HepG2 (cell line): ENCODE data around the gene CPN1. TPM values are rescaled to one million over a fixed set of nuclear protein-coding genes. Genes with fewer than 3 reads are reported as not detected.
A peak's percentile ranks its signal among the peaks of the same experiment; 100 is the strongest.

Experiments used
- ARNT ChIP-seq: fragments of 450-650 bp; IDR thresholded peaks from 2 replicates; pipeline ENCODE4 v1.6.1; 2017
- ARNTL ChIP-seq: sonication (generic); formaldehyde crosslinking; IDR thresholded peaks from 2 replicates; pipeline ENCODE4 v1.4.0; 2020; ENCODE audit warnings: mild to moderate bottlenecking, missing genetic modification reagents
- ATF7 ChIP-seq, 2 experiments: fragments of 450-650 bp in 1 of 2; sonication (generic) in 1 of 2; formaldehyde crosslinking in 1 of 2; IDR thresholded peaks; 2 replicates each; pipeline versions ENCODE4 v1.4.0 to v1.6.1; 2016 to 2020; ENCODE audit warnings: antibody characterized with exemption in 1 of 2, mild to moderate bottlenecking in 1 of 2, missing genetic modification reagents in 1 of 2
- BCLAF1 ChIP-seq: fragments of 450-650 bp; IDR thresholded peaks from 2 replicates; pipeline ENCODE4 v1.6.1; 2017; ENCODE audit warnings: mild to moderate bottlenecking
- BRF2 ChIP-seq: sonication (generic); formaldehyde crosslinking; IDR thresholded peaks from 2 replicates; pipeline ENCODE4 v1.8.1; 2022; ENCODE audit warnings: mild to moderate bottlenecking, missing genetic modification reagents
- ELF3 ChIP-seq: IDR thresholded peaks from 2 replicates; pipeline ENCODE4 v1.6.1; 2016; ENCODE audit warnings: missing genetic modification reagents, missing compliant biosample characterization
- EP300 ChIP-seq, 3 experiments: sonication (generic) in 1 of 3; formaldehyde crosslinking in 1 of 3; IDR thresholded peaks; 2 replicates each; pipeline versions ENCODE4 v1.5.1 to v1.6.1; 2011 to 2020; ENCODE audit warnings: low read depth in 2 of 3, low read length in 2 of 3, borderline replicate concordance in 1 of 3, improper control_type of control experiment in 1 of 3, mild to moderate bottlenecking in 1 of 3, missing genetic modification reagents in 1 of 3, moderate library complexity in 1 of 3
- ESRRA ChIP-seq: sonication (generic); formaldehyde crosslinking; IDR thresholded peaks from 2 replicates; pipeline ENCODE4 v1.5.1; 2020; ENCODE audit warnings: mild to moderate bottlenecking, low read depth, missing genetic modification reagents
- GTF2F1 ChIP-seq: fragments of 150-350 bp; IDR thresholded peaks from 2 replicates; pipeline ENCODE4 v1.6.1; 2014; ENCODE audit warnings: low read length
- HDAC1 ChIP-seq: sonication (generic); formaldehyde crosslinking; IDR thresholded peaks from 2 replicates; pipeline ENCODE4 v1.5.1; 2020; ENCODE audit warnings: mild to moderate bottlenecking, missing genetic modification reagents
- HNF4G ChIP-seq, 2 experiments: sonication (generic) in 1 of 2; formaldehyde crosslinking in 1 of 2; IDR thresholded peaks; 2 replicates each; pipeline versions ENCODE4 v1.4.0 to v1.6.1; 2011 to 2020; ENCODE audit warnings: borderline replicate concordance in 2 of 2, low read depth in 2 of 2, mild to moderate bottlenecking in 2 of 2, low read length in 1 of 2, missing genetic modification reagents in 1 of 2, moderate library complexity in 1 of 2
- LCORL ChIP-seq, 2 experiments: fragments of 450-650 bp in 1 of 2; sonication (generic) in 1 of 2; formaldehyde crosslinking in 1 of 2; IDR thresholded peaks; 2 replicates each; pipeline versions ENCODE4 v1.5.0 to v1.6.1; 2017 to 2020; ENCODE audit warnings: antibody characterized with exemption in 1 of 2, missing genetic modification reagents in 1 of 2
- MXD4 ChIP-seq: IDR thresholded peaks from 2 replicates; pipeline ENCODE4 v1.6.1; 2016; ENCODE audit warnings: mild to moderate bottlenecking, missing biosample characterization, missing genetic modification reagents
- MZF1 ChIP-seq: sonication (generic); formaldehyde crosslinking; IDR thresholded peaks from 2 replicates; pipeline ENCODE4 v1.8.1; 2023; ENCODE audit warnings: mild to moderate bottlenecking, missing genetic modification reagents, borderline replicate concordance
- RORA ChIP-seq: sonication (generic); formaldehyde crosslinking; IDR thresholded peaks from 2 replicates; pipeline ENCODE4 v1.5.0; 2020; ENCODE audit warnings: mild to moderate bottlenecking, missing genetic modification reagents, moderate library complexity
- SIN3B ChIP-seq: fragments of 150-350 bp; IDR thresholded peaks from 2 replicates; pipeline ENCODE4 v1.6.1; 2014; ENCODE audit warnings: low read length
- TRIM24 ChIP-seq: sonication (generic); formaldehyde crosslinking; IDR thresholded peaks from 2 replicates; pipeline ENCODE4 v1.8.0; 2022; ENCODE audit warnings: mild to moderate bottlenecking, missing genetic modification reagents
- ZBTB21 ChIP-seq: sonication (generic); formaldehyde crosslinking; IDR thresholded peaks from 2 replicates; pipeline ENCODE4 v1.4.0; 2020; ENCODE audit warnings: missing genetic modification reagents
- ZFP36L2 ChIP-seq: sonication (generic); formaldehyde crosslinking; IDR thresholded peaks from 2 replicates; pipeline ENCODE4 v1.4.0; 2020; ENCODE audit warnings: missing genetic modification reagents
- ZNF816 ChIP-seq: sonication (generic); formaldehyde crosslinking; IDR thresholded peaks from 2 replicates; pipeline ENCODE4 v1.8.0; 2022; ENCODE audit warnings: missing genetic modification reagents, mild to moderate bottlenecking, borderline replicate concordance
- ZSCAN30 ChIP-seq: sonication (generic); formaldehyde crosslinking; IDR thresholded peaks from 2 replicates; pipeline ENCODE4 v1.5.0; 2020; ENCODE audit warnings: mild to moderate bottlenecking, missing genetic modification reagents
- polyA plus RNA-seq, 8 experiments: library from polyadenylated mRNA; depleted of rRNA in 3 of 8; stranded (reverse) in 7 of 8; unstranded in 1 of 8; fragments of >200 nt; fragmentation: Illumina TruSeq in 4 of 8; extraction: Trizol in 4 of 8; gene quantifications; 2 replicates each; pipeline versions ENCODE4 v1.2.1 to v1.2.3, GENCODE V29; 2011 to 2016; ENCODE audit warnings: low read depth in 4 of 8, missing spikeins in 1 of 8, mixed read lengths in 1 of 8; ENCODE audit not compliant: insufficient read depth in 1 of 8
- total RNA-seq, 5 experiments: library from RNA; depleted of rRNA; stranded (reverse); fragments of >200 nt; fragmentation: Illumina TruSeq; extraction: Trizol; gene quantifications; 2 replicates each; pipeline ENCODE4 v1.2.3, GENCODE V29; 2016; ENCODE audit warnings: low read depth in 1 of 5
- TF ChIP-seq, protein P1 (sequence below): sonication (generic); formaldehyde crosslinking; IDR thresholded peaks from 2 replicates; pipeline ENCODE4 v1.4.0; 2020; ENCODE audit warnings: missing genetic modification reagents

CPN1 gene
- total and polyA plus RNA-seq, 2 of the 13 experiments (the other 11 are each of a cell fraction or from before 2014, with no cell fraction given): 17.3 to 35.1 TPM

DNA sequence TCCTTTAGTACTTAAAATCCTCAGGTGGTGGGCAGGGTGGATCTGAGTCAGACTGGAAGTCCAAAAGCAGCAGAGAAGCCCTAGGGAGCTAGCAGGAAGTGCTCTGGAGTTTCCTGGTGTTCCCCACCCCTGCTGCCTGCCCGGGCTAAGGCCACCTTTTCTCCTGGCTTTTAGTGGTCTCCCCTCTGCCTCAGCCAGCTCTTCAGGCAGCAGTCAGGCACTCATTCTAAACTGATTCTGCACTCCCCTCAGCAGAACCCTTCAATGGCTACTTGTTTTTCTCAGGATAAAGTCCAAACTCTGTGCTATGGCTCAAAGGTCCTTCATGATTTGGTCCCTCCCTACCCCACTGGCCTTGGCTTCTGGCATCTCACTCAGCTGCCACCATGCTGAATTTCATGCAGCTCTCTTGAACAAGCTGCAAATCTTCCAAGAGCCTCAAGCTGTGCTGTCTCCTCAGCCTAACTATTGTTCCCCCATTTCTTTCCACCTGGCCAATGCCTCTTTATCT, 43.1 kb downstream of the CPN1 start (continued):
- TF ChIP-seq BCLAF1: no peak
- TF ChIP-seq ARNTL (CRISPR knock-in tag): no peak
- no peak for TF ChIP-seq ZSCAN30 (CRISPR knock-in tag)
- TF ChIP-seq ELF3 (CRISPR knock-in tag): peak; percentile 53; the same call in 1 of the 2 replicates
- TF ChIP-seq SIN3B: no peak
- no peak for TF ChIP-seq ZFP36L2 (CRISPR knock-in tag)
- no peak for TF ChIP-seq ZNF816
- 0 out of 2 replicates have a peak, but pooled peaks have one; percentile 10 for TF ChIP-seq TRIM24
- TF ChIP-seq ARNT: no peak
- TF ChIP-seq MXD4 (CRISPR knock-in tag): no peak
- TF ChIP-seq, protein P1, sequence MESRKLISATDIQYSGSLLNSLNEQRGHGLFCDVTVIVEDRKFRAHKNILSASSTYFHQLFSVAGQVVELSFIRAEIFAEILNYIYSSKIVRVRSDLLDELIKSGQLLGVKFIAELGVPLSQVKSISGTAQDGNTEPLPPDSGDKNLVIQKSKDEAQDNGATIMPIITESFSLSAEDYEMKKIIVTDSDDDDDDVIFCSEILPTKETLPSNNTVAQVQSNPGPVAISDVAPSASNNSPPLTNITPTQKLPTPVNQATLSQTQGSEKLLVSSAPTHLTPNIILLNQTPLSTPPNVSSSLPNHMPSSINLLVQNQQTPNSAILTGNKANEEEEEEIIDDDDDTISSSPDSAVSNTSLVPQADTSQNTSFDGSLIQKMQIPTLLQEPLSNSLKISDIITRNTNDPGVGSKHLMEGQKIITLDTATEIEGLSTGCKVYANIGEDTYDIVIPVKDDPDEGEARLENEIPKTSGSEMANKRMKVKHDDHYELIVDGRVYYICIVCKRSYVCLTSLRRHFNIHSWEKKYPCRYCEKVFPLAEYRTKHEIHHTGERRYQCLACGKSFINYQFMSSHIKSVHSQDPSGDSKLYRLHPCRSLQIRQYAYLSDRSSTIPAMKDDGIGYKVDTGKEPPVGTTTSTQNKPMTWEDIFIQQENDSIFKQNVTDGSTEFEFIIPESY (CRISPR knock-in tag): no peak
- no peak for TF ChIP-seq RORA (CRISPR knock-in tag)
- TF ChIP-seq ATF7 (IDR thresholded peaks at IDR 0.05): no peak
- TF ChIP-seq ATF7 (CRISPR knock-in tag; IDR thresholded peaks at IDR 0.05): no peak
- TF ChIP-seq MZF1 (CRISPR knock-in tag): no peak
- TF ChIP-seq GTF2F1: no peak
- TF ChIP-seq EP300 (IDR thresholded peaks at IDR 0.05; ENCODE audit: low read depth in 2 of 2, low read length in 2 of 2): peak in 1 of 2 experiments; percentile 53; a peak in 1 of 4 replicates
- no peak; the same call in 1 of the 2 replicates for TF ChIP-seq EP300 (CRISPR knock-in tag; IDR thresholded peaks at IDR 0.05; ENCODE audit: borderline replicate concordance)
- peak; percentile 96 for TF ChIP-seq HNF4G (IDR thresholded peaks at IDR 0.05; ENCODE audit: borderline replicate concordance, low read depth, low read length)
- TF ChIP-seq HNF4G (CRISPR knock-in tag; IDR thresholded peaks at IDR 0.05; ENCODE audit: borderline replicate concordance, low read depth): peak; percentile 95
- TF ChIP-seq LCORL (IDR thresholded peaks at IDR 0.05): no peak
- peak; percentile 57; the same call in 1 of the 2 replicates for TF ChIP-seq LCORL (CRISPR knock-in tag; IDR thresholded peaks at IDR 0.05)
- no peak for TF ChIP-seq BRF2 (CRISPR knock-in tag)
- peak; percentile 39; the same call in 1 of the 2 replicates for TF ChIP-seq ESRRA (CRISPR knock-in tag)
- no peak for TF ChIP-seq HDAC1 (CRISPR knock-in tag)
- no peak for TF ChIP-seq ZBTB21 (CRISPR knock-in tag)
